ENCODE measurements around the gene SLCO4A1.

SLCO4A1 gene

GRCh38 chr20:62638679-62639406 lies 3.5 kb upstream of the SLCO4A1 start:
- no peak for DNase-seq (ENCODE audit: low read depth)

- DNase-seq (ENCODE audit: low read depth), result no peak
Measured at GRCh38 chr20:62639765-62640164, 2.5 kb upstream of the SLCO4A1 start.

- DNase-seq (ENCODE audit: low read depth), result no peak
Measured at GRCh38 chr20:62640870-62641269, 1.4 kb upstream of the SLCO4A1 start.

GRCh38 chr20:62641321-62642050 lies 817 bp upstream of the SLCO4A1 start:
- DNase-seq (ENCODE audit: low read depth), result no peak

GRCh38 chr20:62642666-62643520 lies 590 bp downstream of the SLCO4A1 start:
- DNase-seq (ENCODE audit: low read depth), result peak; percentile 33

GRCh38 chr20:62643521-62644043 lies 1.3 kb downstream of the SLCO4A1 start:
- DNase-seq (ENCODE audit: low read depth), result no peak

- no peak for DNase-seq (ENCODE audit: low read depth)
Measured at GRCh38 chr20:62644044-62644795, 1.9 kb downstream of the SLCO4A1 start.

GRCh38 chr20:62644802-62645496 lies 2.6 kb downstream of the SLCO4A1 start:
- DNase-seq (ENCODE audit: low read depth), result no peak

GRCh38 chr20:62645613-62646012 lies 3.3 kb downstream of the SLCO4A1 start:
- DNase-seq (ENCODE audit: low read depth), result no peak

- no peak for DNase-seq (ENCODE audit: low read depth)
Measured at GRCh38 chr20:62646851-62647520, 4.7 kb downstream of the SLCO4A1 start.

- no peak for DNase-seq (ENCODE audit: low read depth)
Measured at GRCh38 chr20:62647521-62648317, 5.4 kb downstream of the SLCO4A1 start.

- DNase-seq (ENCODE audit: low read depth), result no peak
Measured at GRCh38 chr20:62648318-62648995, 6.2 kb downstream of the SLCO4A1 start.

- no peak for DNase-seq (ENCODE audit: low read depth)
Measured at GRCh38 chr20:62649140-62649539, 6.8 kb downstream of the SLCO4A1 start.

GRCh38 chr20:62650551-62651284 lies 8.4 kb downstream of the SLCO4A1 start:
- no peak for DNase-seq (ENCODE audit: low read depth)

- peak; percentile 53 for DNase-seq (ENCODE audit: low read depth)
Measured at GRCh38 chr20:62651285-62652021, 9.2 kb downstream of the SLCO4A1 start.

- peak; percentile 30 for DNase-seq (ENCODE audit: low read depth)
Measured at GRCh38 chr20:62652041-62652893, 10.0 kb downstream of the SLCO4A1 start.

GRCh38 chr20:62652894-62653305 lies 10.6 kb downstream of the SLCO4A1 start:
- DNase-seq (ENCODE audit: low read depth), result no peak
